Lower leg skin (tissue), 4 donors: ENCODE results near the gene HK2. TPM values are rescaled to one million over a fixed set of nuclear protein-coding genes. Genes with fewer than 3 reads are reported as not detected.
"Not testable (repeated sequence)": the region's sequence is repeated elsewhere in the genome, so short reads cannot be mapped to it uniquely, and the experiment has no call there.

Source experiments
- DNase-seq, 2 donors: peaks; one replicate each; pipeline ENCODE4 v3.0.0-alpha.2; 2019; ENCODE audit warnings: low spot score in 2 of 2
- H3K4me3 ChIP-seq: fragments of 200-600 bp; sonication (generic); 2 replicates; pipeline ENCODE4 v1.5.1; 2017; ENCODE audit warnings: mild to moderate bottlenecking, low read depth; ENCODE audit not compliant: poor library complexity, severe bottlenecking
- POLR2A ChIP-seq, 2 donors: fragments of 450-650 bp; IDR thresholded peaks; one replicate each; pipeline ENCODE4 v1.6.1; 2016 to 2017; ENCODE audit warnings: antibody characterized with exemption in 2 of 2, mild to moderate bottlenecking in 1 of 2, moderate library complexity in 1 of 2
- WGBS, 2 donors: methylation state at CpG; one replicate each; pipeline ENCODE4 v1.1.5; 2018; 5-methylcytosine and 5-hydroxymethylcytosine counted together
- intact Hi-C: fragments of 100-400 bp; cut with DNase I; formaldehyde crosslinking; loops from one replicate; pipeline ENCODE4 v1.15.0; 2023; ENCODE audit warnings: low total_unique reads
- total RNA-seq, 4 donors: library from RNA; depleted of rRNA; stranded (reverse); fragments of >200 nt; gene quantifications; one replicate each; pipeline ENCODE4 v1.1.0, GENCODE V29; 2016
- TF ChIP-seq, protein P1 (sequence below), 3 donors: fragments of 450-650 bp; IDR thresholded peaks; one replicate each; pipeline ENCODE4 v1.5.1; 2016; ENCODE audit warnings: antibody characterized with exemption in 3 of 3, mild to moderate bottlenecking in 3 of 3, moderate library complexity in 2 of 3

The HK2 gene
- total RNA-seq, 4 donors from 2014 or later, result 22.4 to 27.3 (median 25.8) TPM

DNA sequence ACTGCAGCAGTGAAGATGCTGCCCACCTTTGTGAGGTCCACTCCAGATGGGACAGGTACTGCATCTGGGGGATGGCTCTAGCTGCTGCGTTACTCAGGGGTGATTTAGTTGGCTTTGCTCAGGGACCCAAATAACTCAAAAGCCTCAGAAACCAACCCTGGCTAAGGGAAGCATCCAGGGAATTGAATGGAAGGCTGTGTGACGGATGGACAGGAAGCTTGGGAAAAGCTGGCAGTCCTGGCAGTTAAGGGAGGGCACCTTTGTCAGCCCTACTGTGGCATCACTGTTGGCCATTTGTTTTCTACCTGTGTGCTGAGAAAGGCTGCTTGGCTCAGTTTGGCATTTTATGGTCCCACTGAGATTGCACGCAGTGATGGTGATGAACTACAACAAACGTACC, 20.5 kb downstream of the HK2 start:
- 95 to 100% methylated on average over 4 of the region's 4 CpGs for WGBS, 2 donors
- DNase-seq, result no peak
- intact Hi-C loops, result no loop called here

DNA sequence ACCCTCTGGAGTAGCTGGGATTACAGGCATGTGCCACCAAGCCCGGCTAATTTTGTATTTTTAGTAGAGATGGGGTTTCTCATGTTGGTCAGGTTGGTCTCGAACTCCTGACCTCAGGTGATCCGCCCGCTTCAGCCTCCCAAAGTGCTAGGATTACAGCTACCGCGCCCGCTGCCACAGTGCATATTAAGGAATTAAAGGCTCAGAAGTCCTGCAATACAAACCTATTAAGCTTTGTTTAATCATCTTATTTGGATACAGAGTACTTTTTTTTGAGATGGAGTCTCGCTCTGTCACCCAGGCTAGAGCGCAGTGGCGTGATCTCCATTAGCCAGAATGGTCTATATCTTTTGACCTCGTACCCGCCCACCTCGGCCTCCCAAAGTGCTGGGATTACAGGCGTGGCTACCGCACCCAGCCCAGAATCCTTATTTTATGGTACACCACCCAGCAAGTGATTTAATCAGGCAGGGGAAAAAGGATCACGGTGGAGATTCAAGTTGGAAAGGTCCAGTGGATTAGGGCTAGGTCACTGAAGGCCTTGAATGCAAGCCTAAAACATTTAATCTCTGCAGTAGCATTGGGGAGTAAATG, 21.3 kb downstream of the HK2 start:
- DNase-seq, intact Hi-C loops, H3K4me3 ChIP-seq: not testable (repeated sequence)
- 92 to 94% methylated on average over 16 of the region's 16 CpGs for WGBS, 2 donors

More for the DNA sequence above, 20.5 kb downstream of the HK2 start:
- H3K4me3 ChIP-seq, result no peak overlapping the region
- TF ChIP-seq, protein P1, sequence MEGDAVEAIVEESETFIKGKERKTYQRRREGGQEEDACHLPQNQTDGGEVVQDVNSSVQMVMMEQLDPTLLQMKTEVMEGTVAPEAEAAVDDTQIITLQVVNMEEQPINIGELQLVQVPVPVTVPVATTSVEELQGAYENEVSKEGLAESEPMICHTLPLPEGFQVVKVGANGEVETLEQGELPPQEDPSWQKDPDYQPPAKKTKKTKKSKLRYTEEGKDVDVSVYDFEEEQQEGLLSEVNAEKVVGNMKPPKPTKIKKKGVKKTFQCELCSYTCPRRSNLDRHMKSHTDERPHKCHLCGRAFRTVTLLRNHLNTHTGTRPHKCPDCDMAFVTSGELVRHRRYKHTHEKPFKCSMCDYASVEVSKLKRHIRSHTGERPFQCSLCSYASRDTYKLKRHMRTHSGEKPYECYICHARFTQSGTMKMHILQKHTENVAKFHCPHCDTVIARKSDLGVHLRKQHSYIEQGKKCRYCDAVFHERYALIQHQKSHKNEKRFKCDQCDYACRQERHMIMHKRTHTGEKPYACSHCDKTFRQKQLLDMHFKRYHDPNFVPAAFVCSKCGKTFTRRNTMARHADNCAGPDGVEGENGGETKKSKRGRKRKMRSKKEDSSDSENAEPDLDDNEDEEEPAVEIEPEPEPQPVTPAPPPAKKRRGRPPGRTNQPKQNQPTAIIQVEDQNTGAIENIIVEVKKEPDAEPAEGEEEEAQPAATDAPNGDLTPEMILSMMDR (IDR thresholded peaks at IDR 0.05), result no peak
- no peak for TF ChIP-seq POLR2A (IDR thresholded peaks at IDR 0.05)

DNA sequence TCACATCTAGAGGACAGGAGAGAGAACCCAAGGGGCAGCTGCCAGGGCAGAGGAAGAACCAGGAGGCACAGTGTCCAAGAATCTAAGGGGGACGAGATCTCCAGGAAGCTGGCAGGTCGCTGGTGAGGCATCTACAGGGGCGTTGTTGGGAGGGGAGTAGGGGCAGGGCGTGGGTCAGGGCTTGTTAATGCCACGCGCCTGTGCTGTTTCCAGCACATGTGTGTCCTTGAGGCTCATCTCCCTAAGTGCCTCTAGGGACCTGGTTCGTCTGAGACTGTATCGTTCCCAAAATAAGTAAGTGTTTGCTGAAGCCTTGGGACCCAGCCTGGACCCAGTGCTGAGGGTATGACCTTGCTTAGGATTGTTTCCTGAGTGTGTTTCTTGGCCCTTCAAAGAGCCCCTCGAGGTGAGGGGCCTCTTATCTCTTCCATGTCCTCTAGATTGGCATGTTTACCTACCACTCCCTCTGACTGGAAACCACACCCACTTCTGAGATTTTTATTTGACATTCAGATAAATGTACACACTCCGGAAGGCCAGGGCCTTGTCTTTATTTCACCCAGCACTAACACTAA, 22.2 kb downstream of the HK2 start:
- intact Hi-C loops, result no loop called here
- TF ChIP-seq, protein P1 (IDR thresholded peaks at IDR 0.05), result no peak
- no peak for TF ChIP-seq POLR2A (IDR thresholded peaks at IDR 0.05)
- DNase-seq, result no peak
- WGBS, 2 donors, result 71% methylated on average over 10 of the region's 10 CpGs
- H3K4me3 ChIP-seq, result no peak overlapping the region

DNA sequence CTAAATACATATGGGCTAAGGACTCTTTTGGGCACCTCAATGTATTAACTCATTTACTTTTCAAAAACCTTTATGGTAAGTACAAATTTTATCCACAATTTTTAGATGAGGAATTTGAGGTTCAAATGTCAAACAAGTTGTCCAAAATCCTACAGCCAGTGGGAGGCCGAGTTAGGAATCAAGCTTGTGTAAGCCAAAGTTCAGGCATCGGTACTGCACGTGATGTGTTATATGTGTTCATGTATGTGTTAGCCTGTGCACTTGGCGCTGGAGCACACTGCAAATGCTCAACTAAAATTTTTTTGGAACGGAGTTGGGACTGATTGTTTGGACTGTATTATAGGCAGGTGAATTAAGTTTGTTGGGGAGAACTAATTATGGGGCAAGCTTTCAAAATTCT, 22.7 kb downstream of the HK2 start:
- no peak overlapping the region for H3K4me3 ChIP-seq
- DNase-seq, result no peak
- 89 to 93% methylated on average over 5 of the region's 5 CpGs for WGBS, 2 donors
- TF ChIP-seq, protein P1 (IDR thresholded peaks at IDR 0.05), result no peak
- no peak for TF ChIP-seq POLR2A (IDR thresholded peaks at IDR 0.05)
- intact Hi-C loops, result no loop called here

DNA sequence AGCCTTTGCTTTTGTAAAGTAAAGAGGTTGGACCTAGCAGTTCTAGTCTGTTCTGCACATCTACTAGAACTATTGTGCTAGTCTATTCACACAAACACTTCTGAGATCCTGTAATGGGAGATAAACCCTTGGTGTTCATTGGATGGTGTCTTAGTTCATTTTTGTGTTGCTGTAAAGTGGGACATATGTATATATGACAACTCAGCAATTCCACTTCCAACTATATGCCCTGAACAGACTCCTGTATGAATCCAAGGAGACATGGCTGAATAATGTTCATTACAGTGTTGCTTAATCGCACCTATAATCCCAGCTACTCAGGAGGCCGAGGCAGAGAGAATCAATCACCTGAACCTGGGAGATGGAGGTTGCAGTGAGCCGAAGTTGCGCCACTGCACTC, 23.3 kb downstream of the HK2 start:
- intact Hi-C loops, result no loop called here
- 92 to 95% methylated on average over 4 of the region's 4 CpGs for WGBS, 2 donors
- TF ChIP-seq POLR2A (IDR thresholded peaks at IDR 0.05), result no peak
- TF ChIP-seq, protein P1 (IDR thresholded peaks at IDR 0.05), result no peak
- H3K4me3 ChIP-seq, result no peak overlapping the region
- DNase-seq, result no peak

DNA sequence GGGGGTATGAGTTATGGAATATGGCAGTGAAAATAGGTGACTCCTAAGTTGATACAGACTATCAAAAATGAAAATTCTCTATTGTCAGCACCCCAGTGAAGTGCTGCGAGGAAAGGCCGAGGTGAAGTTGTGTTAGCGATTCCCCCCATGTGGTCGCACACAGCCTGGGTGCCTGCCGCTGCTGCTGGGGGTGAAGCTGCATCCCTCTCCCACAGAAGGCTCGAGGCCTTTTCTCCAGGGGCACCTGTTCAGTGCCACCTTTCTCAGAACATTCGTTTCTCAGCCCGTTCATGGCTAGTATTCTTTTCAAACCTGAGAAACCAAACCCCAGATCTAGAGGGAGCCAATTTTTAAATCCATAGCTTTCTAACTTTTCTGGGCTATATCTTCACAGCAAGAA, 23.8 kb downstream of the HK2 start:
- no peak overlapping the region for H3K4me3 ChIP-seq
- intact Hi-C loops, result no loop called here
- 90 to 92% methylated on average over 8 of the region's 8 CpGs for WGBS, 2 donors
- DNase-seq, result no peak
- no peak for TF ChIP-seq POLR2A (IDR thresholded peaks at IDR 0.05)
- TF ChIP-seq, protein P1 (IDR thresholded peaks at IDR 0.05), result no peak
